KBM-7 (cell line): ENCODE data around the gene OR6J1.
"Not testable (repeated sequence)": the region's sequence is repeated elsewhere in the genome, so short reads cannot be mapped to it uniquely, and the experiment has no call there.

Experiments
- DNase-seq: peaks from one replicate; pipeline ENCODE4 v3.0.0-alpha.2; 2015
- in situ Hi-C: fragments of 300-500 bp; cut with MboI; formaldehyde crosslinking; loops from 2 replicates; pipeline ENCODE4 v1.14.3; 2020; ENCODE audit warnings: low sequenced_read_pairs, low pct_unique_long_range_greater_than_20kb, mixed read lengths

The OR6J1 gene

DNA sequence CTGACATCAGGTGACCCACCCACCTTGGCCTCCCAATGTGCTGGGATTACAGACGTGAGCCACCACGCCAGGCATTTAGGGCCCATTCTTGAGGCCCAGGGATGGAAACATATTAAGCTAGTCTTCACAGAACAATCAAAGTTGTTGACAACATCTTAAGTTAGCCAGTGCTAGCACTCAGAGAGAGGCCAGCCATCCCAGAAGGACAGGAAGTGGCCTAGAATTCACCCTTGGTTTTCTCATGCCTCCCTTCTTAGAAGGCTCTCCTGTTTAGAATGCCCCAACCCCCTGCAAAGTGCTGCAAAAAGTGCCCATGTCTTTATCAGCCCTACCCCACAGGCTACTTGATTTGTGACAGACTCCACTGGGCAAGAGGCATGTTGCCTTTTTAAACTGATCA lies 12.1 kb upstream of the OR6J1 start:
- in situ Hi-C loops = no loop called here
- DNase-seq = no peak

DNA sequence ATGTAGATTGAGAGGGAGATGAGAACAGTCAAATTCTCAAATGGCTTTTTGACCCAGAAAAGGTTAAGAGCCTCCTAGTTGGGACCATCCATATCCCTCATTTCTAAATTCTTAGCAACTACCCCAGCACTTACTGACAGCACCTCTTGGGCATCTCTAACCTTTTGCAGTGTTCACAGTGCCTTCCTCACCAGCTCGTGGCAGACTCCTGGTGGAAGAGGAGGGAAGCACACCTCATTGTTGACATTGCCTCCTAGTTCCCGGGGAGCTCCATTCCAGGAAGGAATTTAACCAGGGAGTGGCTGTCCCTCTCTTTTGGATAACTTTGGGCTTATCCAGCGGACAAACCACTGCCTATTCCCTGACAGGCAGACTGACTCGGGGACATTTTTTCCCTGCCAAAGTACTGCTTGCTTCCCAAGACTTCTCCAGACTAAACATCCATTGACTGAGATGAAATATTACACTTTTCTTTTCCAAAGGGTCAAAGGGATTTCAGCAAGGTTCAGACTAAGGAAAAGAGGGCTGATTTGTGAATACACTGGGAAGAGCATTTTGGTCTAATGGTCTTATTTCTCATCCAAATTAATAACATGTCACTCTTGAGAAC lies 9.0 kb upstream of the OR6J1 start:
- peak; percentile 77 for DNase-seq
- in situ Hi-C loops = no loop called here

DNA sequence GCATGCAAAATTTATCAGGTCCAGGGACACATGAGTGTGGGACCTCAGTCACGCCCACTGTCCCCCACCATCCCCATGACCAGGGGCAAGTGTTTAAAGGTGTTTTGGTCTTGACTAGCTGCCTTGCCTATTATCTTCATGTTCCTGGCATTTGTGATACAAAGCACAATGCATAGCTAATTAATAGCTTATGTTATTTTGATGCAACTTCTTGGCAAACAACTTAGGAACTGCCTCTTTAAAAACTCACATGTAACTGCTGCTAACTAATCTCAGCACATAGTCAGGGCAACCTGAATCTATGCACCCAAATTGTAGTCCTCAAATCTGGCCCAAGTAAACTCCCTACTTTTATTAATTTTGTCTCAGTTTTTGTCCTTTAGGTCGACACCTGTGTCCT lies 7.4 kb upstream of the OR6J1 start:
- no peak for DNase-seq
- in situ Hi-C loops = no loop called here

DNA sequence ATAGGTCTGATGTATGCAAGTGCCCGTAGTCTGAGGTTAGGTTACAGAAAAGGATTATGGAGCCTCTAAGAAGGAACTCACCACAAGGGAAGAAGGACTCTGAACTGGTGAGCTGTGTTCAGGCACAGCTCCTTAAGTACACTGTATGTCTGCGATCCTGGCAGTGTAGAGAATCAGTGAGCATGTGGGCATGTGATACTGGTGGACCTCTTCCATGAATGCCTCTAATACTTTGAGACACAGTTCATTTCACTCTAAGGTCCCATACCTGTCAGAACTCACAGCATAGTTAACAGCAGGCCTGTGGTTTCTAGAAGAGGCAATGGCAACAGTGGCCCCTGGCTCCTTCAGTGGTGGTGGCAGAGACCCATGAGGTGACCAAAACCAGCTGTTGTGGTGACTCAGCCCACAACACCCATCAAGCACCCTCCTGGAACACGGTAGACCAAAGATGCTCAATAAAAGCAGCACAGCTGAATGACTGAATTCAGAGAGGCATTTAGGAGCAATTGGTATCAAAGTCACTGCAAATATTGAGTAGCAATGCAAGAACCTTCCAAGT lies 6.9 kb upstream of the OR6J1 start:
- in situ Hi-C loops = no loop called here
- DNase-seq = peak; percentile 60

DNA sequence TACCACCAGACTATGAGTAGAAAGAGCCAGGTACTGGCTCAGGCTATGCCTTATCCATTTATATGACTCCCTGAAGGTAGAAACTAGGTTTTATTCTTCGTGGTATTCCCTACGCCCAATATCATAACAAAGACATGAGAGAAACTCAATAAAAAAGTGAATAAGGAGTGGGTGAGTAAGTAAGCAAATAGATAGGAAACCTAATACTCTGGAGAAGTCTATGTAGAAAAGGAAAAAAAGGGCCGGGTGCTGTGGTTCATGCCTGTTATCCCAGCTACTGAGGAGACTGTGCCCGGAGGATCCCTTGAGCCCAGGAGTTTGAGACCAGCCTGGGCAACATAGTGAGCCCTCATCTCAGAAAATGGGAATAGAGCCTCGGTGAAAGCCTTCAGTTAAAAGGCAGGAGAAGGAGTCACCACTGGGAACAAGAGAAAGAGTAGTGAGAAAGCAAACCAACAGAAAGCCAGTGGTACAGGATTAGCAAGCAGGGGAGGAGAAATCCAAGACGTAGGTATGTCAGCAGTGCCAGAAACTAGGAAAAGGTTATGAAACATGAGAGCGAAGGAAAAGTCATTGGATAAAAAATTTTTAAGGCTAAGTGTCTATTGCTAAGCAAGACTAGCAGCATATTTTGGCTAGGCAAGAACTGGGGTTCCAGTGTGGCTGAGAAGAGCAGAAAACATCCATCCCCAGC lies 6.0 kb upstream of the OR6J1 start:
- in situ Hi-C loops = no loop called here

DNA sequence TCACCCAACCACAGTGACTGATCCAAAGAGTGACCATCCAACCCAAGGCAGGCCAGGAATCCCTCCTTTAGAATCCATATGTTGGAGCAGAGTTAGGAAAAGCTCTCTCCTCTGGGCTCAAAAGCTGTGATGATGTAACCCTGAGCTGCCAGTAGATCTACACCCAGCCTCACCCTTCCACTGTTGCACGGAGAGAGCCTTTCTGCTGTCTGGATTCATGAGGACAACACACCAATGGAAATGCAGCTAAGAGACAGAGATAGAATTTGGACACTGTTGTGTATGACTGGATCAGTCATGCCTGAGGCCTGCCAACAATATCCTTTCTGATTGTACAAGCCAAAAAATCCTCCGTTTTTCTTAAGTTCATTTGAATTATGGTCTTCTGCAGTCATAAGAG lies 4.4 kb upstream of the OR6J1 start:
- in situ Hi-C loops = no loop called here
- DNase-seq = no peak

More for the DNA sequence above, 6.0 kb upstream of the OR6J1 start:
- DNase-seq = no peak

DNA sequence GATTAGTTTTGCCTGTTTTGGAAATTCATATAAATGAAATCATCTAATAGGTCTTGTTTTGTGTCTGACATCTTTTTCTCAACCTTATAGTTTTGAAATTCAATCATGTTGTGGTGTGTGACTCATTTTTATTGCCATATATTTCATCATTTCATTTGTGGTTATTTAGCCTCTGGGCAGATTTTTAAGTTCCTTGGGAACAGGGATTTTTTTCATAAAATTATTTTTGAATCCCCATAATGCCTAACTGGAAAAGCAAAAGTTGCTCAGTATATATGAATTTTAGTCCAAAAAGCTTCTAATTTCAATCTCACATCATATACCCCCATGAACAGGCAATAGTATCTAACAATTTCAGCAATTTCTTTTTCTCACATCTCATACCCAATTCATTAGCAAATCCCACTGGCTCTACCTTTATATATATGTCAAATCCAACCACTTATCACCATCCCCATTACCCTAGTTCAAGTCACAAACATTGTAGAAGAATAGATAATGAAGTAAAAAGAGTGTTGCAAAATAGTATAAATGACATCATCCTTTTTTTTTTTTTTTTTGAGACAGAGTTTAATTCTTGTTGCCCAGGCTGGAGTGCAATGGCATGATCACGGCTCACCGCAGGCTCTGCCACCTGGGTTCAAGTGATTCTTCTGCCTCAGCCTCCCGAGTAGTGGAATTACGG lies 2.6 kb upstream of the OR6J1 start:
- no peak for DNase-seq
- in situ Hi-C loops = no loop called here

DNA sequence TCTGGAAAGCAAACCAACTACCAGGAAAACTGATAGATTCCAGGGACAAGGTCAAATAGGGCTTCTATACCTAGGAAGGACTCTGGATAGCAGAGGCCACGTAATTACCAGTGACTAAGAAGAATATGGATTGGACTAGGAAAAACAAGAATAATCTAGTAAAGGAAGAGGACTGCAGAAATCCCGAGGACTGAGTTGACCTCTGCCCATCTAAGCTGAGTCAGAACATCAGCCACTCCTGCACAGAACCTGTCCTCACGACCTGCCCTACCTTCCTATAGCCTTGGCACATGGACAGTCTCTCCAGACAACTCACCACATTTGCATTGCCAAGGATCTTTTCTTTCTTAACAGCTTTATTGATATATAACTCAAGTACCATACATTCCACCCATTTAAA lies 2.3 kb downstream of the OR6J1 start:
- in situ Hi-C loops = no loop called here
- no peak for DNase-seq

DNA sequence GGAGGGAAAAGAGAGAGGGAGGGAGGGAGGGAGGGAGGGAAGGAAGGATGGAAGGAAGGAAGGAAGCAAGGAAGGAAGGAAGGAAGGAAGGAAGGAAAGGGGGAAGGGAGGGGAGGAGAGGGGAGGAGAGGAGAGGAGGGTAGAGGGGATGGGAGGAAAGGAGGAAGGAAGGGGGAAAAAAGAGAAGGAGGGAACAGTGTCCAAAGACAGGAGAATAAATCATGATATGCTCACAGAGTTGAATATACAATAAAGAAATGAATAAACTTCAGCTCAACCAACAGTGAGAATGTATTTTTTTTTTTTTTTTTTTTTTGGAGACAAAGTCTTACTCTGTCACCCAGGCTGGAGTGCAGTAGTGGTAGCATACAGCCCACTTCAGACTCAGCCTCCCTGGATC lies 4.0 kb downstream of the OR6J1 start:
- DNase-seq = no peak
- in situ Hi-C loops = no loop called here

DNA sequence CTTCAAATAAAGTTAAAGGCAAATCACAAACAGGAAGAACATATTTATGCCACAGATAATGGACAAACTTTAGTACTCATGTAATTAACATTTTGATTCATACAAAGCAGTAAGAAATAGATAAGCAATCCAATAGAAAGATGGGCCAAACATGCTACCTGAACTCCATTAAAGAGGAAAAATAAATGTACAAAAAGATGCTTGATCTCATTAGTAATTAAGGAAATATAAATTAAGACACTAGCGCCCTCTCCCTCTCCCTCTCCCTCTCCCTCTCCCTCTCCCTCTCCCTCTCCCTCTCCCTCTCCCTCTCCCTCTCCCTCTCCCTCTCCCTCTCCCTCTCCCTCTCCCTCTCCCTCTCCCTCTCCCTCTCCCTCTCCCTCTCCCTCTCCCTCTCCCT lies 8.2 kb downstream of the OR6J1 start:
- DNase-seq, in situ Hi-C loops: not testable (repeated sequence)

DNA sequence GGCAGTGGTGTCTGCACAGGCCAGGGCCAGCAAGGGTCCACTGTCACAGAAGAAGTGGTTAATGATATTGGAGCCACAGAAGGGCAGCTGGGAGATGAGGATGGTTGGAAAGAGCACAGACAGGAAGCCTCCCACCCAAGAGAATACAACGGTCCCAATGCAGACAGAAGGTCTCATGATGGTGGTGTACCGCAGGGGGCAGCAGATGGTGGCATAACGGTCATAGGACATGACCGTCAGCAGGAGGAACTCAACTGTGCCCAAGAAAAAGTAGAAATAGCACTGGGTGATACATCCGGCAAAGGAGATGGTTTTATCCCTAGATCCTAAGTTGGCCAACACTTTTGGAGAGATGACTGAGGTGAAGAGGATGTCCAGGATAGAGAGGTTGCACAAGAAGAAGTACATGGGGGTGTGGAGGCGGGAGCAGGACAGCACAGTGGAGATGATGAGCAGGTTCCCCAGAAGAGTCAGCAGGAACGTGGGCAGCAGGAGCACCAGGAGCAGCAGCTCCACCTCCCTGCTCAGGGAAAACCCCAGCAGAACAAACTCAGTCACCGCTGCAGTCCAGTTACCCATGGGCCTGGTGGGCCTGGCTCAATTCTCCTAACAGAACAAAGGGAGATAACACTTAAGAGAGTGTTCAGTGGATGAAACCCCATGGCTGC lies 9.8 kb downstream of the OR6J1 start:
- DNase-seq = peak; percentile 75
- in situ Hi-C loops = no loop called here

DNA sequence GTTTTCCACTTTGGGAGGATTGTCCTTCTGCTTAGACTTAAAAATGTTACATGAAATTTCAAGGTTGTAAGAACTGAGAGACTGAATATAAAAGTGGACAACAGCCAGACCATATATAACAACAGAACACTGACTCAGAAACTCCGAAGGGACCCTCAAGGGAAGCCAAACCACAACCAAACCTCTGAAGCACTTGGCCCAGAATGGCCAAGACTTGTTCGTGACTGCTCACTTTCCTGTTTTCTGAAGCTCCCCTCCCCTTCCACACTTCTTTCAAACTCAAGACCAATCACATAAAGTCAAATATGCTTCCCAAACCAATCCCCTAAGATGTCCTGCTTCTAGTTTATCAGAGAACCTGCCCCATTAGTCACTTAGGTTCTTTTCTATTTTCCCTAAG lies 13.7 kb downstream of the OR6J1 start:
- in situ Hi-C loops = no loop called here

DNA sequence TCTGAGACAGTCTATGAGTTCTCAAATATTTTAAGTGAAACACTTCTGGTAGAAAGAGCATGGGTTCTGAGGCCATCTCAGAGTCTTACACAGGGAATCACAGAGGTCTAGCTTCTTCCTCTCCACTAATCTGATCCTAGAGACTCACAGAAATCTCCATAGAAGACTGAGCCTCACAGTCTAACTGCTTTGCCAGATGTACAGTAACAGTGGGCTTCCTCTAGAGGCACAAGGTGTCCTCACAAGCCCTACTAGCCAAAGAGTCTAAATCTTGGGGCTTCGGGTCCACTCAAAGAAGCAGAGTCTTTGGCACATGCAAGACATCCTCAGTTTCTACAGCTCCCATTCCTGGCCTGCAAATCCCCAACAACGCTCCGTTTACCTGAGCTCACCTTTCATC lies 14.1 kb downstream of the OR6J1 start:
- DNase-seq = no peak
- in situ Hi-C loops = no loop called here

More for the DNA sequence above, 13.7 kb downstream of the OR6J1 start:
- DNase-seq = no peak

DNA sequence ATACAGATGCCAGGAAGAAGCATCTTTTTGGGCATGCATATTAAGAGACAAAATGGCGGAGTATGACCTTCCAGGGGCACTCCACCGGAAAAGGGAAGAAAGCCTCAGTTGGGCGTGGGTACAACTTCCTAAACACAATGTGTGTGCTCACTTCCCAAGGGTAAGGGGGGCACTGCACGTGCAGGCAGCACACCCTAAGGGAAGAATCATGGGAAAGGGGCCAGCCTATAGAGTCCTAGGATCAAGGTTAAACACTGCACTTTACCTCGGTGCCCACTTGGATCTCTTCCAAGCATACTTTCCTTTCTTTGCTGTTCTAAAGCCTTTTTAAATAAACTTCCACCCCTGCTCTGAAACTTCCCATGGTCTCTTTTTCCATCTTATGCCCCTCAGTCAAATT lies 14.8 kb downstream of the OR6J1 start:
- in situ Hi-C loops = no loop called here
- DNase-seq = no peak

DNA sequence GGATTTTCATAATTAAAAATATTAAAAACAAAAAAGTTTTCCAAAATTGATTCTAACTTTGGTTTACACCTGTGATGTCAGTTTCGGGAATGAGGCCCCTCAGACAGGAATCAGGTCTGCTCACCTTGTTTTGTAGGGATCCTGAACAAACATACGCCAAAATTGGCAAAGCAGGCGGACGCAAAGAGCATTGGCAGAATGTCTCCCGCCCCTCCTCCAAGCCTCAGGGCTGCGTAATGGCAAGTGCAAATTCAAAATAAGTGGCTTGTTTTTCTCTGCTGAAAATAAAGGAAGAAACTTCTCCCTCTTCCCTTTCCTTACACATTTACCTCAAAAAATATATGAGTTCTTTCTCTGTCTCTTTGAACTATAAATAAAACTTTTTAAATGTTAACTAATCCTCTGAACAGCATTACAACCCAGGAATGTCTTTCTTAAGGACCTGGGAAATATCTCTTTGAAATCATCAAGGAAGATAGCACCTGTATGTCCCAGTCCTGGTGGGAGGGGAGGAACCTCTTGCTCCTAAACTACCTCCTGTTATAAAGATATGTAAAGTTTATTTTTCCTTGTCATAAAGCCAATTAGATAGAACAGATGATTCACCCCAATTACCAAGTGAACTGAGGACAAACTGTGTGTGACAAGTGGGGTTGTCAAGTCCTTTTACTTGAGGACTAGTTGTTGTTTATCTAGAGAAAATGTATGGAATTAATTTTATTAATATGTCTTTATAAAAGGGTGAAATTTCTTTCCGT lies 16.5 kb downstream of the OR6J1 start:
- in situ Hi-C loops = no loop called here
- DNase-seq = no peak

DNA sequence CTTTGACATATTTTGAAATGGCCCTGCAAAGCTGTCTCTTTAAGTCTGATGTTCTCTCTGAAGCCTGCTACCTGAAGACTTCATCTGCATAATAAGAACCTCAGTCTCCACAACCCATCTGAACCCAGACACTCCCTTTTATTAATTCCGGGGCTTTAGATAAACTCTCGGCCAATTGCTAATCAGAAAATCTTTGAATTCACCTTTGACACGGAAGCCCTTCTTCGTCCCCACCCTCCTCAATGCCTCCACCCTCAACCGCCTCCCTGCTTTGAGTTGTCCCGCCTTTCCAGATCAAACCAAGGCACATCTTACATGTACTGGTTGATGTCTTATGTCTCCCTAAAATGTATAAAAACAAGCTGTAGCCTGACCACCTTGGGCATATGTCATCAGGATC lies 17.6 kb downstream of the OR6J1 start:
- no peak for DNase-seq
- in situ Hi-C loops = no loop called here

DNA sequence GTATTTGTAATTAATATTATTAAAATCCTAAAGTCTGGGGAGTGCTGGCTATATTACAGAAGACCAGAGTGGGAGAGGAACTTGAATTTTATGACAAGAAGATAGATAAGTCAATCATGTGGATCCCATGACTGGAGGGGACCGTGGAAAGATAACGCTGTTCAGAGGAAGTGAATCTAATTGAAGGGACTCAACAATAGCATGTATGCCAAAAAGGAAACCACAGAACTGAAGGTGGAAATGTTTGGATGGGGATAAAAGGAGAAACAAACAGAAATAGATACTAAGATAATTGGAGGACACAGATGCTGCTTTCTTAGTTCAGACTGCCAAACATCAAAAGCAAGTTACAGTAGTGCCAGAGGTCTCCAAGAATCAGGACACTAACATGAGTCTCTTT lies 21.1 kb downstream of the OR6J1 start:
- peak; percentile 97 for DNase-seq
- in situ Hi-C loops = no loop called here

DNA sequence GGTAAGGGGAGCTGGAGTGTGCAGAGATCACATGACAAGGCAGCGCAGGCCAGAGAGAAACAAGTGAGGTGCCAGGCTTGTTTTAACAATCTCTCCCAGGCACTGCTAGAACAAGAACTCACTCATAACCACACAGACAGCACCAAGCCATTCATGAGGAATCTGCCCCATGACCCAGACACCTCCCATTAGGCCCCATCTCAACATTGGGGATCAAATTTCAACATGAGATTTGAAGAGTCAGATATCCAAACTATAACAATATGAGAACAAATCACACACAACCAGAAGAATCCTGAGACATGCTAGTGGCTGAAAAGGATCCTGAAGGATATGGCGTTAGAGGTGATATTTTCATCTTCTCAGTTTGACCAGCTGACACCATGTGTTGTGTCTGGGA lies 21.9 kb downstream of the OR6J1 start:
- no peak for DNase-seq
- in situ Hi-C loops = no loop called here

DNA sequence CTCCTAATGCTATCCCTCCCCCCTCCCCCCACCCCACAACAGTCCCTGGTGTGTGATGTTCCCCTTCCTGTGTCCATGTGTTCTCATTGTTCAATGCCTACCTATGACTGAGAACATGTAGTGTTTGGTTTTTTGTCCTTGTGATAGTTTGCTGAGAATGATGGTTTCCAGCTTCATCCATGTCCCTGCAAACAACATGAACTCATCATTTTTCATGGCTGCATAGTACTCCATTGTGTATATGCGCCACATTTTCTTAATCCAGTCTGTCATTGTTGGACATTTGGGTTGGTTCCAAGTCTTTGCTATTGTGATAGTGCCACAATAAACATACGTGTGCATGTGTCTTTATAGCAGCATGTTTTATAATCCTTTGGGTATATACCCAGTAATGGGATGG lies 28.4 kb downstream of the OR6J1 start:
- in situ Hi-C loops, DNase-seq: not testable (repeated sequence)
